ENCODE data around the gene WNK1. TPM values are rescaled to one million over a fixed set of nuclear protein-coding genes. Genes with fewer than 3 reads are reported as not detected.
A peak's percentile ranks its signal among the peaks of the same experiment; 100 is the strongest.

WNK1 gene
- total RNA-seq, 1 donor from 2014 or later = 178 TPM

- intact Hi-C loops (cut with DNase I) = loop anchor here (5.0 kb wide), 1 partner anchor 35 kb away; no protein-coding TSS in a partner anchor
- TF ChIP-seq CTCF (IDR thresholded peaks at IDR 0.05) = no peak
- Histone ChIP-seq H3K27me3 (no peaks in the 10 kb centered on the region), H3K9me3 (no peaks in the 10 kb centered on the region), H3K4me1 (peaks cover 0 to 24% of the 10 kb centered on the region in 2 donors), H3K36me3 (no peaks in the 10 kb centered on the region), H3K4me3 (peak overlapping the region in 1 of 2 donors; percentile 38), H3K27ac (peak overlapping the region; percentile 41 to 54)
- DNase-seq (ENCODE audit: low spot score in 2 of 2) = no peak
Observed at GRCh38 chr12:851913-852312, 99.5 kb downstream of the WNK1 start.

- H3K4me1 ChIP-seq = peaks cover 0 to 26% of the 10 kb centered on the region in 2 donors
- intact Hi-C loops (cut with DNase I) = loop anchor here (5.0 kb wide), 1 partner anchor 36 kb away; no protein-coding TSS in a partner anchor
- no peak overlapping the region for H3K4me3 ChIP-seq
- no peak for TF ChIP-seq CTCF (IDR thresholded peaks at IDR 0.05)
- no peaks in the 10 kb centered on the region for H3K9me3 ChIP-seq
- no peaks in the 10 kb centered on the region for H3K27me3 ChIP-seq
- no peaks in the 10 kb centered on the region for H3K36me3 ChIP-seq
- DNase-seq (ENCODE audit: low spot score in 2 of 2) = no peak
- no peak overlapping the region for H3K27ac ChIP-seq
Observed at GRCh38 chr12:852864-853263, 100.5 kb downstream of the WNK1 start.

- Histone ChIP-seq H3K27me3 (no peaks in the 10 kb centered on the region), H3K4me1 (peaks cover 0 to 8% of the 10 kb centered on the region in 2 donors), H3K27ac (peak overlapping the region in 1 of 2 donors; percentile 25), H3K36me3 (peaks cover 17 to 20% of the 10 kb centered on the region in 2 donors), H3K4me3 (no peak overlapping the region), H3K9me3 (no peaks in the 10 kb centered on the region)
- TF ChIP-seq CTCF (IDR thresholded peaks at IDR 0.05) = no peak
- intact Hi-C loops (cut with DNase I) = no loop called here
- DNase-seq (ENCODE audit: low spot score in 2 of 2) = no peak
Observed at GRCh38 chr12:857611-858010, 105.2 kb downstream of the WNK1 start.

GRCh38 chr12:862303-862911, 110.0 kb downstream of the WNK1 start:
- H3K4me1 ChIP-seq = no peaks in the 10 kb centered on the region
- intact Hi-C loops (cut with DNase I) = no loop called here
- DNase-seq (ENCODE audit: low spot score in 2 of 2) = no peak
- no peak overlapping the region for H3K27ac ChIP-seq
- peaks cover 35 to 41% of the 10 kb centered on the region in 2 donors for H3K36me3 ChIP-seq
- H3K4me3 ChIP-seq = no peak overlapping the region
- H3K9me3 ChIP-seq = no peaks in the 10 kb centered on the region
- H3K27me3 ChIP-seq = no peaks in the 10 kb centered on the region
- TF ChIP-seq CTCF (IDR thresholded peaks at IDR 0.05) = no peak

GRCh38 chr12:863285-863684, 110.9 kb downstream of the WNK1 start:
- H3K4me1 ChIP-seq = no peaks in the 10 kb centered on the region
- H3K9me3 ChIP-seq = no peaks in the 10 kb centered on the region
- no peak for DNase-seq (ENCODE audit: low spot score in 2 of 2)
- H3K27me3 ChIP-seq = no peaks in the 10 kb centered on the region
- intact Hi-C loops (cut with DNase I) = no loop called here
- H3K27ac ChIP-seq = no peak overlapping the region
- H3K36me3 ChIP-seq = peaks cover 42 to 50% of the 10 kb centered on the region in 2 donors
- no peak overlapping the region for H3K4me3 ChIP-seq
- TF ChIP-seq CTCF (IDR thresholded peaks at IDR 0.05) = no peak
